Endothelial cell of umbilical vein (primary cell): ENCODE data around the gene ASXL1. TPM values are rescaled to one million over a fixed set of nuclear protein-coding genes. Genes with fewer than 3 reads are reported as not detected.

Experiments
- BruUV-seq: library from RNA; stranded (reverse); fragments of 400-500 nt; replicated peaks from 2 replicates; lab custom pipeline; 2021; lab: Mats Ljungman, UMichigan
- CTCF ChIA-PET: fragments of 300-600, 350-600 bp; sonication (Branson Sonifier 250); formaldehyde crosslinking; loops from one replicate; lab custom pipeline; 2021; ENCODE audit warnings: antibody characterized with exemption, inconsistent platforms; lab: Charles Lee
- POLR2A ChIA-PET: fragments of 300-600, 350-600 bp; sonication (Branson Sonifier 250); formaldehyde crosslinking; loops from one replicate; lab custom pipeline; 2021; ENCODE audit warnings: antibody characterized with exemption, inconsistent platforms; lab: Charles Lee
- DNase-seq: peaks from one replicate; pipeline ENCODE4 v3.0.0-alpha.2; 2011; ENCODE audit warnings: low read depth, low spot score
- FAIRE-seq: peaks from 2 replicates; lab custom pipeline; 2011; peaks lifted over from hg19 to GRCh38; lab: Jason Lieb, UNC
- H2AFZ ChIP-seq: 2 replicates; pipeline ENCODE4 v1.6.0; 2012; ENCODE audit warnings: low read depth, low read length, control low read depth, inconsistent platforms
- H3K27ac ChIP-seq: 2 replicates; pipeline ENCODE4 v1.5.1; 2011; ENCODE audit warnings: low read depth, mild to moderate bottlenecking, control low read depth, low read length, moderate library complexity; ENCODE audit not compliant: insufficient read depth
- H3K27me3 ChIP-seq, 2 experiments: 2 replicates each; pipeline versions ENCODE4 v1.6.0 to v1.6.1; 2011; ENCODE audit warnings: low read length in 2 of 2, mixed read lengths in 1 of 2; ENCODE audit not compliant: control insufficient read depth in 2 of 2, insufficient read depth in 2 of 2
- H3K36me3 ChIP-seq, 2 experiments: 2 replicates in 1 of 2; 3 replicates in 1 of 2; pipeline ENCODE4 v1.5.1; 2011; ENCODE audit warnings: low read length in 2 of 2, mild to moderate bottlenecking in 1 of 2, moderate library complexity in 1 of 2; ENCODE audit not compliant: control insufficient read depth in 2 of 2, insufficient read depth in 2 of 2; ENCODE audit errors: extremely low read depth in 1 of 2
- H3K4me1 ChIP-seq: 3 replicates; pipeline ENCODE4 v1.5.1; 2011; ENCODE audit warnings: mild to moderate bottlenecking, low read length; ENCODE audit not compliant: control insufficient read depth, insufficient read depth; ENCODE audit errors: extremely low read depth
- H3K4me2 ChIP-seq: 2 replicates; pipeline ENCODE4 v1.6.1; 2011; ENCODE audit warnings: low read length, control low read depth, mixed read lengths; ENCODE audit not compliant: insufficient read depth
- H3K4me3 ChIP-seq, 3 experiments: fragments of 200-600 bp in 1 of 3; sonication (generic), shearing (Covaris generic) in 1 of 3; replicated peaks in 1 of 3; 2 replicates each; pipeline ENCODE4 v1.5.1; 2011 to 2016; ENCODE audit warnings: control low read depth in 3 of 3, low read length in 3 of 3, mild to moderate bottlenecking in 2 of 3, inconsistent platforms in 1 of 3, low read depth in 1 of 3, moderate library complexity in 1 of 3; ENCODE audit not compliant: insufficient read depth in 1 of 3
- H3K79me2 ChIP-seq: 2 replicates; pipeline ENCODE4 v1.6.0; 2012; ENCODE audit warnings: low read length, inconsistent platforms; ENCODE audit not compliant: control insufficient read depth, insufficient read depth
- H3K9ac ChIP-seq: replicated peaks from 2 replicates; pipeline ENCODE3; 2011; ENCODE audit warnings: low read length, control low read depth; ENCODE audit not compliant: insufficient read depth; ENCODE audit errors: extremely low read depth
- H3K9me1 ChIP-seq: replicated peaks from 3 replicates; pipeline ENCODE4 v1.6.0; 2011; ENCODE audit warnings: mild to moderate bottlenecking, low read length; ENCODE audit not compliant: control insufficient read depth, insufficient read depth; ENCODE audit errors: extremely low read depth
- H3K9me3 ChIP-seq: replicated peaks from 2 replicates; pipeline ENCODE4 v1.5.1; 2012; ENCODE audit warnings: low read length, inconsistent platforms; ENCODE audit not compliant: control insufficient read depth, insufficient read depth
- H4K20me1 ChIP-seq: replicated peaks from 2 replicates; pipeline ENCODE3; 2011; ENCODE audit warnings: mild to moderate bottlenecking, low read length; ENCODE audit not compliant: control insufficient read depth, insufficient read depth; ENCODE audit errors: extremely low read depth
- CTCF ChIP-seq, 2 donors: IDR thresholded peaks; 1 replicate in 1 of 2; 2 replicates in 1 of 2; pipeline ENCODE4 v1.5.1; 2011; ENCODE audit warnings: low read length in 2 of 2, mild to moderate bottlenecking in 2 of 2, moderate library complexity in 2 of 2, control low read depth in 1 of 2, inconsistent platforms in 1 of 2, low read depth in 1 of 2; ENCODE audit not compliant: insufficient read depth in 1 of 2; ENCODE audit errors: extremely low read depth in 1 of 2
- EZH2 ChIP-seq: IDR thresholded peaks from 2 replicates; pipeline ENCODE4 v1.6.1; 2012; ENCODE audit warnings: borderline replicate concordance, low read depth, mild to moderate bottlenecking, moderate library complexity, low read length, inconsistent platforms; ENCODE audit not compliant: severe bottlenecking
- FOS ChIP-seq: IDR thresholded peaks from 2 replicates; pipeline ENCODE4 v1.6.1; 2011; ENCODE audit warnings: mild to moderate bottlenecking, low read length, moderate library complexity, borderline replicate concordance; ENCODE audit not compliant: insufficient read depth
- GATA2 ChIP-seq: IDR thresholded peaks from 2 replicates; pipeline ENCODE4 v1.7.0; 2011; ENCODE audit warnings: low read depth, mild to moderate bottlenecking, moderate library complexity, mixed read lengths, low read length; ENCODE audit not compliant: insufficient read length, insufficient read depth
- JUN ChIP-seq: IDR thresholded peaks from 2 replicates; pipeline ENCODE4 v1.6.1; 2011; ENCODE audit warnings: borderline replicate concordance, low read depth; ENCODE audit not compliant: insufficient read length, insufficient read depth
- MAX ChIP-seq: IDR thresholded peaks from 2 replicates; pipeline ENCODE4 v1.6.1; 2011; ENCODE audit not compliant: insufficient read depth, insufficient read length
- MYC ChIP-seq: IDR thresholded peaks from one replicate; pipeline ENCODE4 v1.6.1; 2011; ENCODE audit warnings: mild to moderate bottlenecking, low read depth, low read length
- POLR2A ChIP-seq: IDR thresholded peaks from 2 replicates; pipeline ENCODE4 v1.6.1; 2012; ENCODE audit warnings: low read depth, mild to moderate bottlenecking, control low read depth, low read length
- POLR2AphosphoS5 ChIP-seq: IDR thresholded peaks from 2 replicates; pipeline ENCODE4 v1.6.1; 2012; ENCODE audit warnings: low read depth, mild to moderate bottlenecking, control low read depth, low read length, moderate library complexity; ENCODE audit not compliant: insufficient read depth
- dilution Hi-C: fragments of 300-500 bp; cut with MboI; formaldehyde crosslinking; loops from one replicate; pipeline ENCODE4 v1.15.0; 2019; ENCODE audit warnings: low sequenced_read_pairs; ENCODE audit not compliant: extremely low pct_ligation_motif_present
- intact Hi-C: fragments of 100-400 bp; cut with micrococcal nuclease; formaldehyde crosslinking; loops from one replicate; pipeline ENCODE4 v1.10.0; 2022
- polyA plus RNA-seq, 4 experiments: library from polyadenylated mRNA; depleted of rRNA in 3 of 4; stranded (reverse) in 3 of 4; unstranded in 1 of 4; fragments of >200 nt; gene quantifications; 2 replicates each; pipeline versions ENCODE4 v1.2.1 to v1.2.3, GENCODE V29; 2011 to 2012; ENCODE audit warnings: missing spikeins in 1 of 4
- total RNA-seq: library from RNA; stranded (reverse); gene quantifications from 2 replicates; pipeline ENCODE4 v1.2.3, GENCODE V29; 2021

ASXL1 gene
- total and polyA plus RNA-seq, 2 donors (not counting 3 experiments of a cell fraction or from before 2014, with no cell fraction given): 45.4 to 101 TPM

GRCh38 chr20:32315891-32316290, 42.2 kb upstream of the ASXL1 start:
- no peaks in the 10 kb centered on the region for H4K20me1 ChIP-seq
- CTCF ChIA-PET: interaction anchor here (1.0 kb wide), 1 partner anchor 30 kb away, joined by 3 read pairs; no protein-coding TSS in a partner anchor
- POLR2A ChIA-PET: no interaction called here

More at GRCh38 chr20:32315891-32316290, 42.2 kb upstream of the ASXL1 start:
- FAIRE-seq: no peak
- H3K9me3 ChIP-seq: no peaks in the 10 kb centered on the region
- no TSS peak for BruUV-seq
- H2AFZ ChIP-seq: no peak overlapping the region
- H3K9ac ChIP-seq: no peak overlapping the region
- no peak for DNase-seq
- TF ChIP-seq MAX (no peak), JUN (no peak), MYC (no peak), FOS (no peak), EZH2 (no peak), POLR2AphosphoS5 (no peak), GATA2 (no peak), CTCF (IDR thresholded peaks at IDR 0.05; ENCODE audit: extremely low read depth in 1 of 2, insufficient read depth in 1 of 2, low read depth in 1 of 2, low read length in 2 of 2) (no peak), POLR2A (no peak)
- intact Hi-C loops (loop anchor here (2.0 kb wide), 1 partner anchor 39 kb away; the partner anchor contains the start of gene KIF3B), dilution Hi-C loops (no loop called here)
- H3K36me3 ChIP-seq: peaks cover 0 to 11% of the 10 kb centered on the region in 2 experiments
- no peaks in the 10 kb centered on the region for H3K27me3 ChIP-seq
- H3K4me3 ChIP-seq: no peak overlapping the region
- H3K79me2 ChIP-seq: no peaks in the 10 kb centered on the region
- peaks cover 3% of the 10 kb centered on the region for H3K4me1 ChIP-seq
- H3K27ac ChIP-seq: no peak overlapping the region
- H3K9me1 ChIP-seq: no peaks in the 10 kb centered on the region
- no peak overlapping the region for H3K4me2 ChIP-seq
